MM.1S (cell line): Measurements from ENCODE around the gene OGFRL1.

Experiments used
- EZH2 ChIP-seq: fragments of 300-600 bp; sonication (generic); optimal IDR thresholded peaks from 2 replicates; pipeline ENCODE3; 2017; ENCODE audit warnings: low read depth, mild to moderate bottlenecking, antibody characterized with exemption, low read length, mixed read lengths
- TF ChIP-seq, protein P1 (sequence below): fragments of 300-600 bp; sonication (generic); IDR thresholded peaks from 2 replicates; pipeline ENCODE4 v1.5.1; 2016; ENCODE audit warnings: antibody characterized with exemption, low read length, mixed read lengths

DNA sequence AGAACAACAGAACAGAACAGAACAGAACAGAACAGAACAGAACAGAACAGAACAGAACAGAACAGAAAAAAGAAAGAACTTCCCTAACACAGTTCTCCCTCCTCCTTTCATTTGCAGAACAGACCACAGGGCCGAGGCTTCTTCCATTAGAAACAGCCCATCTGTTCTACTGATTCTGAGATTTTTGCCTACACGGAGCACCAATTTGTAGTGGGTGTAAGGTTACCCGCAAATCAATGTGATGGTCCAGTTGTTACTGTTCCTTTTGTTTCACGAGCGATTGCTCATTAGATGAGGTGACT lies 734 bp upstream of the OGFRL1 start:
- TF ChIP-seq, protein P1, sequence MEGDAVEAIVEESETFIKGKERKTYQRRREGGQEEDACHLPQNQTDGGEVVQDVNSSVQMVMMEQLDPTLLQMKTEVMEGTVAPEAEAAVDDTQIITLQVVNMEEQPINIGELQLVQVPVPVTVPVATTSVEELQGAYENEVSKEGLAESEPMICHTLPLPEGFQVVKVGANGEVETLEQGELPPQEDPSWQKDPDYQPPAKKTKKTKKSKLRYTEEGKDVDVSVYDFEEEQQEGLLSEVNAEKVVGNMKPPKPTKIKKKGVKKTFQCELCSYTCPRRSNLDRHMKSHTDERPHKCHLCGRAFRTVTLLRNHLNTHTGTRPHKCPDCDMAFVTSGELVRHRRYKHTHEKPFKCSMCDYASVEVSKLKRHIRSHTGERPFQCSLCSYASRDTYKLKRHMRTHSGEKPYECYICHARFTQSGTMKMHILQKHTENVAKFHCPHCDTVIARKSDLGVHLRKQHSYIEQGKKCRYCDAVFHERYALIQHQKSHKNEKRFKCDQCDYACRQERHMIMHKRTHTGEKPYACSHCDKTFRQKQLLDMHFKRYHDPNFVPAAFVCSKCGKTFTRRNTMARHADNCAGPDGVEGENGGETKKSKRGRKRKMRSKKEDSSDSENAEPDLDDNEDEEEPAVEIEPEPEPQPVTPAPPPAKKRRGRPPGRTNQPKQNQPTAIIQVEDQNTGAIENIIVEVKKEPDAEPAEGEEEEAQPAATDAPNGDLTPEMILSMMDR: no peak
- TF ChIP-seq EZH2: no peak
